H1 (cell line): ENCODE results near the gene PKNOX1. TPM values are rescaled to one million over a fixed set of nuclear protein-coding genes. Genes with fewer than 3 reads are reported as not detected.

Experiments
- CTCF ChIA-PET: fragments of 300-600 bp; sonication (Branson Sonifier 250); formaldehyde crosslinking; loops from one replicate; lab custom pipeline; 2021; ENCODE audit not compliant: partially characterized antibody; lab: Charles Lee
- POLR2A ChIA-PET: fragments of 300-600 bp; sonication (Branson Sonifier 250); formaldehyde crosslinking; loops from one replicate; lab custom pipeline; 2021; ENCODE audit warnings: inconsistent platforms; ENCODE audit not compliant: partially characterized antibody; lab: Charles Lee
- DNase-seq, 2 experiments: peaks; one replicate each; pipeline versions ENCODE4 v3.0.0 to v3.0.0-alpha.2; 2010 to 2022; ENCODE audit warnings: low spot score in 2 of 2, low read depth in 1 of 2, mixed read lengths in 1 of 2
- FAIRE-seq: peaks from 2 replicates; lab custom pipeline; 2011; peaks lifted over from hg19 to GRCh38; lab: Jason Lieb, UNC
- H2AFZ ChIP-seq: 2 replicates; pipeline ENCODE4 v1.8.1; 2012; ENCODE audit warnings: low read length, inconsistent platforms
- H2AK5ac ChIP-seq: 2 replicates; pipeline ENCODE4 v1.6.1; 2013; ENCODE audit warnings: low read depth, low read length
- H2BK120ac ChIP-seq: replicated peaks from 2 replicates; pipeline ENCODE3; 2013; ENCODE audit warnings: low read depth, low read length, inconsistent platforms
- H2BK12ac ChIP-seq: 2 replicates; pipeline ENCODE4 v1.6.1; 2013; ENCODE audit warnings: low read depth, low read length
- H2BK15ac ChIP-seq: 2 replicates; pipeline ENCODE4 v1.6.1; 2013; ENCODE audit warnings: low read length
- H2BK20ac ChIP-seq: 2 replicates; pipeline ENCODE4 v1.6.1; 2013; ENCODE audit warnings: low read length
- H2BK5ac ChIP-seq: 2 replicates; pipeline ENCODE4 v1.6.1; 2013; ENCODE audit warnings: low read depth, low read length
- H3K14ac ChIP-seq: 2 replicates; pipeline ENCODE4 v1.6.1; 2013; ENCODE audit warnings: inconsistent platforms; ENCODE audit not compliant: insufficient read length
- H3K18ac ChIP-seq: 2 replicates; pipeline ENCODE4 v1.6.1; 2013; ENCODE audit warnings: low read length; ENCODE audit errors: extremely low read depth
- H3K23ac ChIP-seq: 2 replicates; pipeline ENCODE4 v1.6.1; 2013; ENCODE audit warnings: inconsistent platforms; ENCODE audit not compliant: insufficient read length
- H3K23me2 ChIP-seq: 2 replicates; pipeline ENCODE4 v1.6.1; 2013; ENCODE audit warnings: low read depth, low read length
- H3K27ac ChIP-seq: 2 replicates; pipeline ENCODE4 v1.6.1; 2011; ENCODE audit warnings: low read depth, low read length, inconsistent platforms
- H3K27me3 ChIP-seq, 4 experiments: replicated peaks in 1 of 4; 1 replicate in 1 of 4; 2 replicates in 3 of 4; pipeline versions ENCODE4 v1.6.1 to v1.8.1; 2011 to 2013; ENCODE audit warnings: low read length in 3 of 4, mild to moderate bottlenecking in 3 of 4, inconsistent platforms in 2 of 4, mixed read lengths in 2 of 4, moderate library complexity in 1 of 4; ENCODE audit not compliant: control insufficient read depth in 3 of 4, insufficient read depth in 3 of 4; ENCODE audit errors: extremely low read depth in 1 of 4
- H3K36me3 ChIP-seq, 4 experiments: 2 replicates each; pipeline versions ENCODE4 v1.6.1 to v1.8.1; 2011 to 2013; ENCODE audit warnings: mild to moderate bottlenecking in 4 of 4, low read length in 3 of 4, moderate library complexity in 2 of 4, control low read depth in 1 of 4, inconsistent platforms in 1 of 4; ENCODE audit not compliant: insufficient read depth in 4 of 4, control insufficient read depth in 2 of 4
- H3K4ac ChIP-seq: replicated peaks from 2 replicates; pipeline ENCODE3; 2013; ENCODE audit warnings: low read length, low read depth, mixed read lengths, inconsistent platforms; ENCODE audit not compliant: insufficient read length
- H3K4me1 ChIP-seq, 4 experiments: replicated peaks in 1 of 4; 1 replicate in 1 of 4; 2 replicates in 3 of 4; pipeline versions ENCODE4 v1.6.1 to v1.8.1; 2011 to 2013; ENCODE audit warnings: low read length in 3 of 4, inconsistent platforms in 2 of 4, mixed read lengths in 1 of 4; ENCODE audit not compliant: insufficient read depth in 4 of 4, control insufficient read depth in 3 of 4
- H3K4me2 ChIP-seq, 2 experiments: 2 replicates each; pipeline versions ENCODE4 v1.6.1 to v1.8.1; 2011 to 2013; ENCODE audit warnings: low read depth in 2 of 2, low read length in 2 of 2, control low read depth in 1 of 2, inconsistent platforms in 1 of 2, mild to moderate bottlenecking in 1 of 2; ENCODE audit not compliant: insufficient read depth in 1 of 2
- H3K4me3 ChIP-seq, 4 experiments: fragments of 200-600, 300-600 bp in 1 of 4; sonication (generic), shearing (Covaris generic), sonication (Bioruptor Twin) in 1 of 4; 2 replicates each; pipeline versions ENCODE4 v1.5.1 to v1.8.1; 2011 to 2016; ENCODE audit warnings: low read length in 4 of 4, low read depth in 3 of 4, control low read depth in 2 of 4, inconsistent platforms in 2 of 4, mild to moderate bottlenecking in 2 of 4, mixed read lengths in 1 of 4, moderate library complexity in 1 of 4; ENCODE audit not compliant: insufficient read depth in 2 of 4; ENCODE audit errors: extremely low read depth in 1 of 4
- H3K56ac ChIP-seq: replicated peaks from 2 replicates; pipeline ENCODE3; 2013; ENCODE audit warnings: low read depth, mild to moderate bottlenecking, mixed read lengths, low read length, inconsistent platforms; ENCODE audit not compliant: insufficient read length
- H3K79me1 ChIP-seq: 2 replicates; pipeline ENCODE4 v1.6.1; 2013; ENCODE audit warnings: low read depth, low read length, control low read depth
- H3K79me2 ChIP-seq, 2 experiments: 2 replicates each; pipeline versions ENCODE4 v1.6.1 to v1.8.1; 2012 to 2013; ENCODE audit warnings: low read length in 2 of 2, mild to moderate bottlenecking in 2 of 2, inconsistent platforms in 1 of 2; ENCODE audit not compliant: insufficient read depth in 2 of 2, control insufficient read depth in 1 of 2
- H3K9ac ChIP-seq, 4 experiments: replicated peaks in 1 of 4; 1 replicate in 1 of 4; 2 replicates in 3 of 4; pipeline versions ENCODE4 v1.6.1 to v1.8.1; 2011 to 2013; ENCODE audit warnings: low read depth in 3 of 4, low read length in 3 of 4, control low read depth in 2 of 4, mild to moderate bottlenecking in 2 of 4, moderate library complexity in 2 of 4, inconsistent platforms in 1 of 4; ENCODE audit errors: extremely low read depth in 1 of 4
- H3K9me3 ChIP-seq, 2 experiments: 2 replicates each; pipeline versions ENCODE4 v1.6.1 to v1.8.1; 2012 to 2013; ENCODE audit warnings: mild to moderate bottlenecking in 2 of 2, moderate library complexity in 2 of 2, control low read depth in 1 of 2, inconsistent platforms in 1 of 2, low read depth in 1 of 2, low read length in 1 of 2, mixed read lengths in 1 of 2; ENCODE audit not compliant: insufficient read depth in 2 of 2
- H4K20me1 ChIP-seq, 2 experiments: replicated peaks in 1 of 2; 2 replicates each; pipeline versions ENCODE3 to v1.8.1; 2011 to 2013; ENCODE audit warnings: inconsistent platforms in 2 of 2, low read length in 2 of 2, mild to moderate bottlenecking in 1 of 2; ENCODE audit not compliant: insufficient read depth in 2 of 2, control insufficient read depth in 1 of 2
- H4K5ac ChIP-seq: 2 replicates; pipeline ENCODE4 v1.6.1; 2013; ENCODE audit warnings: low read length, low read depth, mixed read lengths, inconsistent platforms; ENCODE audit not compliant: insufficient read length
- H4K8ac ChIP-seq: 2 replicates; pipeline ENCODE4 v1.8.0; 2013; ENCODE audit warnings: mild to moderate bottlenecking, moderate library complexity, low read length, inconsistent platforms; ENCODE audit not compliant: insufficient read depth; ENCODE audit errors: extremely low read depth
- H4K91ac ChIP-seq: replicated peaks from 2 replicates; pipeline ENCODE3; 2013; ENCODE audit warnings: low read length, mixed read lengths, inconsistent platforms; ENCODE audit not compliant: insufficient read length
- CBX5 ChIP-seq: fragments of 300-800, 300-1000 bp; sonication (generic); IDR thresholded peaks from 2 replicates; pipeline ENCODE4 v1.7.1; 2016; ENCODE audit warnings: antibody characterized with exemption, low read length, low read depth
- CBX8 ChIP-seq: fragments of 300-800, 300-1000 bp; sonication (generic); IDR thresholded peaks from 2 replicates; pipeline ENCODE4 v1.7.1; 2016; ENCODE audit warnings: low read depth, low read length, borderline replicate concordance
- CHD1 ChIP-seq: IDR thresholded peaks from 2 replicates; pipeline ENCODE4 v1.6.1; 2012; ENCODE audit warnings: low read depth, low read length, improper control_type of control experiment
- CHD2 ChIP-seq: IDR thresholded peaks from 2 replicates; pipeline ENCODE4 v1.6.1; 2012; ENCODE audit warnings: low read length, improper control_type of control experiment
- CREB1 ChIP-seq: IDR thresholded peaks from 2 replicates; pipeline ENCODE4 v1.6.1; 2012; ENCODE audit warnings: inconsistent platforms
- KDM1A ChIP-seq: fragments of 200-600, 300-600 bp; sonication (generic); IDR thresholded peaks from 2 replicates; pipeline ENCODE4 v1.7.1; 2016; ENCODE audit warnings: mild to moderate bottlenecking, low read length, borderline replicate concordance
- NRF1 ChIP-seq: IDR thresholded peaks from 2 replicates; pipeline ENCODE4 v1.6.1; 2011; ENCODE audit warnings: mild to moderate bottlenecking, low read depth, low read length, improper control_type of control experiment
- RNF2 ChIP-seq: fragments of 200-900, 300-1000 bp; sonication (generic); IDR thresholded peaks from 2 replicates; pipeline ENCODE4 v1.7.1; 2016; ENCODE audit warnings: borderline replicate concordance, low read depth, mild to moderate bottlenecking, antibody characterized with exemption, low read length; ENCODE audit not compliant: poor library complexity, severe bottlenecking; ENCODE audit errors: missing control alignments
- SRF ChIP-seq: IDR thresholded peaks from 2 replicates; pipeline ENCODE4 v1.6.1; 2011; ENCODE audit warnings: mild to moderate bottlenecking, low read depth, low read length, moderate library complexity
- TBP ChIP-seq: IDR thresholded peaks from 2 replicates; pipeline ENCODE4 v1.6.1; 2011; ENCODE audit warnings: low read depth, low read length, improper control_type of control experiment
- WGBS, 2 experiments: shearing (Covaris generic) in 1 of 2; methylation state at CpG; one replicate each; pipeline versions ENCODE4 v1.1.6 to v1.1.7; 2013 to 2015; ENCODE audit warnings: low lambda C conversion rate in 2 of 2, mixed read lengths in 2 of 2, inconsistent platforms in 1 of 2, low coverage in 1 of 2, missing lambda C conversion rate in 1 of 2; ENCODE audit not compliant: insufficient replicate concordance in 2 of 2, insufficient coverage in 1 of 2, insufficient read length in 1 of 2; ENCODE audit errors: extremely low coverage in 1 of 2, missing lambda C conversion rate in 1 of 2; 5-methylcytosine and 5-hydroxymethylcytosine counted together
- polyA plus RNA-seq, 7 experiments: library from polyadenylated mRNA; depleted of rRNA in 3 of 7; stranded (reverse) in 5 of 7; unstranded in 2 of 7; fragments of >200 nt in 5 of 7; fragments of 200-250 nt in 2 of 7; gene quantifications; 1 replicate in 5 of 7; 2 replicates in 1 of 7; 4 replicates in 1 of 7; pipeline versions ENCODE4 v1.2.1 to v1.2.3, GENCODE V29; 2011 to 2013; ENCODE audit warnings: missing spikeins in 2 of 7, mixed read lengths in 2 of 7
- total RNA-seq: library from RNA; stranded (reverse); fragmentation: NEBNext Ultra II Directional; extraction: Animal tissue kit (Norgen Biotek cat#: 25700); gene quantifications from 2 replicates; pipeline ENCODE4 v1.2.1, GENCODE V29; 2021
- TF ChIP-seq, protein P1 (sequence below), 3 experiments: IDR thresholded peaks; 1 replicate in 2 of 3; 2 replicates in 1 of 3; pipeline versions ENCODE4 v1.5.1 to v1.6.1; 2011; ENCODE audit warnings: low read length in 3 of 3, mild to moderate bottlenecking in 3 of 3, inconsistent platforms in 2 of 3, low read depth in 1 of 3, moderate library complexity in 1 of 3; ENCODE audit not compliant: insufficient read depth in 1 of 3; ENCODE audit errors: control extremely low read depth in 1 of 3

PKNOX1 gene
- total and polyA plus RNA-seq, 2 of the 8 experiments (the other 6 are each of a cell fraction or from before 2014, with no cell fraction given), result 20.4 to 31.9 TPM

DNA sequence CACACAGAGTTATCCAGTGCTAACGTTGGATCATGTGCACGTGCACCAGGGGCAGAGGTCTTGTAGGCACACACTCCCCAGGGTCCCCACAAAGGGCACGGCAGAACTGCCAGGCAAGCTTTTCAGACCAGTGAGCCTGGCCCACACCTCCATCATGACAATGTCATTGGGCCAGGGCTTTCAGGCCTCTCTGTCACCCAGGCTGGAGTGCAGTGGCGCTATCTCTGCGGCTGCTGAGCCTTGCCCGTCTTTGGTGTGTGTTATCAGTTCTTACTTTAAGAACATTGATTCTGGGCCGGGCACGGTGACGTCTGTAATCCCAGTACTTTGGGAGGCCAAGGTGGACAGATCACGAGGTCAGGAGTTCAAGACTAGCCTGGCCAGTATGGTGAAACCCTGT is 44.2 kb downstream of the PKNOX1 start:
- no peak for FAIRE-seq
- POLR2A ChIA-PET, result interaction anchor here (0.6 to 1.2 kb wide), 4 partner anchors 13 to 37 kb away, joined by 3 to 5 read pairs (median 3); no protein-coding TSS in a partner anchor
- TF ChIP-seq, protein P1, sequence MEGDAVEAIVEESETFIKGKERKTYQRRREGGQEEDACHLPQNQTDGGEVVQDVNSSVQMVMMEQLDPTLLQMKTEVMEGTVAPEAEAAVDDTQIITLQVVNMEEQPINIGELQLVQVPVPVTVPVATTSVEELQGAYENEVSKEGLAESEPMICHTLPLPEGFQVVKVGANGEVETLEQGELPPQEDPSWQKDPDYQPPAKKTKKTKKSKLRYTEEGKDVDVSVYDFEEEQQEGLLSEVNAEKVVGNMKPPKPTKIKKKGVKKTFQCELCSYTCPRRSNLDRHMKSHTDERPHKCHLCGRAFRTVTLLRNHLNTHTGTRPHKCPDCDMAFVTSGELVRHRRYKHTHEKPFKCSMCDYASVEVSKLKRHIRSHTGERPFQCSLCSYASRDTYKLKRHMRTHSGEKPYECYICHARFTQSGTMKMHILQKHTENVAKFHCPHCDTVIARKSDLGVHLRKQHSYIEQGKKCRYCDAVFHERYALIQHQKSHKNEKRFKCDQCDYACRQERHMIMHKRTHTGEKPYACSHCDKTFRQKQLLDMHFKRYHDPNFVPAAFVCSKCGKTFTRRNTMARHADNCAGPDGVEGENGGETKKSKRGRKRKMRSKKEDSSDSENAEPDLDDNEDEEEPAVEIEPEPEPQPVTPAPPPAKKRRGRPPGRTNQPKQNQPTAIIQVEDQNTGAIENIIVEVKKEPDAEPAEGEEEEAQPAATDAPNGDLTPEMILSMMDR (IDR thresholded peaks at IDR 0.05; ENCODE audit: control extremely low read depth in 1 of 3, insufficient read depth in 1 of 3, low read depth in 1 of 3, low read length in 3 of 3), result no peak
- no peak for TF ChIP-seq CHD1
- TF ChIP-seq TBP, result no peak
- no peak for TF ChIP-seq CHD2
- TF ChIP-seq SRF, result no peak
- no peak for TF ChIP-seq CREB1
- no peak for TF ChIP-seq CBX5
- no peak for TF ChIP-seq NRF1
- TF ChIP-seq CBX8, result no peak
- TF ChIP-seq RNF2, result no peak
- no peak for TF ChIP-seq KDM1A

More for the DNA sequence above, 44.2 kb downstream of the PKNOX1 start:
- no peak overlapping the region for H3K27ac ChIP-seq
- H3K79me2 ChIP-seq, result no peaks in the 10 kb centered on the region
- no peak overlapping the region for H2BK5ac ChIP-seq
- no peak overlapping the region for H2BK15ac ChIP-seq
- H3K14ac ChIP-seq, result no peak overlapping the region
- H3K56ac ChIP-seq, result no peak overlapping the region
- no peak overlapping the region for H4K8ac ChIP-seq
- no peak overlapping the region for H2BK120ac ChIP-seq
- 97% methylated on average over 8 of the region's 10 CpGs; no CpG with 5 or more reads in 1 of the 2 experiments for WGBS, 2 experiments
- H4K5ac ChIP-seq, result no peak overlapping the region
- no peak overlapping the region for H3K4ac ChIP-seq
- no peaks in the 10 kb centered on the region for H3K27me3 ChIP-seq
- no peak overlapping the region for H3K4me3 ChIP-seq
- no peak overlapping the region for H2AK5ac ChIP-seq
- CTCF ChIA-PET, result interaction anchor here (1.2 kb wide), 1 partner anchor 17 kb away, joined by 4 read pairs; no protein-coding TSS in a partner anchor
- no peak overlapping the region for H2AFZ ChIP-seq
- no peak overlapping the region for H3K4me2 ChIP-seq
- H4K91ac ChIP-seq, result no peak overlapping the region
- no peak overlapping the region for H3K23ac ChIP-seq
- H4K20me1 ChIP-seq, result no peaks in the 10 kb centered on the region
- H2BK20ac ChIP-seq, result no peak overlapping the region
- H2BK12ac ChIP-seq, result no peak overlapping the region
- H3K4me1 ChIP-seq, result 0 out of 7 replicates have a peak, but pooled peaks cover 0 to 2% (median 0%) of the 10 kb centered on the region in 4 experiments
- peaks cover 2 to 26% (median 3%) of the 10 kb centered on the region in 4 experiments; a peak in 4 of 8 replicates for H3K36me3 ChIP-seq
- peaks cover 2% of the 10 kb centered on the region; the same call in 1 of the 2 replicates for H3K79me1 ChIP-seq
- H3K18ac ChIP-seq, result no peak overlapping the region
- no peaks in the 10 kb centered on the region for H3K9me3 ChIP-seq
- H3K9ac ChIP-seq, result no peak overlapping the region
- no peaks in the 10 kb centered on the region for H3K23me2 ChIP-seq
- no peak for DNase-seq
